NCI-H146 treated with DMSO at 0.1 percent for 48 hours (cell line): Measurements from ENCODE around the gene COLEC12.

Source experiments
- DNase-seq: peaks from one replicate; lab custom pipeline; 2025; ENCODE audit not compliant: unreplicated experiment; lab: John Stamatoyannopoulos, UW

The COLEC12 gene

DNA sequence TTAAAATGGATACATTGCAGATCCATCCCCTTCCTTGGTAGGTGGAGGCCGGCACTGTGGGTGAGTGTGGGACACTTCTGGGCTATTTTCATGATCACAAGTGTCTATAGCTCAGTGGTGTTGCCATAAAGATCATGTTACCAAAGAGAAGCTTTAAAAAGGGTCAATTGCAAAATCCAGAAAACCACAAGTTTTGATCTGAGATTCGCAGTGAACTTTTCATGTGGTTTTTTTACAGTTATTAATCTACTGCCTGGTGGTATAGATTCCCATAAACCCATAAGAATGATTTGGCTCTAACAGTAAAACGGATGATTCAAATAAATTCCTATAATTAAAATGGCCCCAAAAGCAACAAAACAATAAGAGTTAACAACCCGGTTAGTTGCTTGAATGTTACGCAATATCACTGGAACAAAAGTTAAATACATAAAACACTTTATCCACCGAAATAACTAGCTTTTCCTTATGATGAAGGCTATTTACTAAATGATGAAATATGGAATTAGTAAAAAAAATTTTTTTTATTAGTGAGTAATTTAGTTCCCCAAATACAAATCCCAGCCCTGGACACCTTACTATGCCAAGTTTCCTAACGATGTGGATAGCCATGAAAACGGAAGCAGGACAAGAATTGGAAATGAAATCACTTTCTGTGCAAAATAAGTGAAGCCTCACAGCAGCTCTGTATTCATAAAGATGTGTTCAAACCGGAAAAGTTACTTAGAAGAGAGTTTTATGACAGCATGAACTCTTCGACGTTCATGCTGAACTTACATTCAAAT is 137.0 kb downstream of the COLEC12 start:
- DNase-seq = no peak

DNA sequence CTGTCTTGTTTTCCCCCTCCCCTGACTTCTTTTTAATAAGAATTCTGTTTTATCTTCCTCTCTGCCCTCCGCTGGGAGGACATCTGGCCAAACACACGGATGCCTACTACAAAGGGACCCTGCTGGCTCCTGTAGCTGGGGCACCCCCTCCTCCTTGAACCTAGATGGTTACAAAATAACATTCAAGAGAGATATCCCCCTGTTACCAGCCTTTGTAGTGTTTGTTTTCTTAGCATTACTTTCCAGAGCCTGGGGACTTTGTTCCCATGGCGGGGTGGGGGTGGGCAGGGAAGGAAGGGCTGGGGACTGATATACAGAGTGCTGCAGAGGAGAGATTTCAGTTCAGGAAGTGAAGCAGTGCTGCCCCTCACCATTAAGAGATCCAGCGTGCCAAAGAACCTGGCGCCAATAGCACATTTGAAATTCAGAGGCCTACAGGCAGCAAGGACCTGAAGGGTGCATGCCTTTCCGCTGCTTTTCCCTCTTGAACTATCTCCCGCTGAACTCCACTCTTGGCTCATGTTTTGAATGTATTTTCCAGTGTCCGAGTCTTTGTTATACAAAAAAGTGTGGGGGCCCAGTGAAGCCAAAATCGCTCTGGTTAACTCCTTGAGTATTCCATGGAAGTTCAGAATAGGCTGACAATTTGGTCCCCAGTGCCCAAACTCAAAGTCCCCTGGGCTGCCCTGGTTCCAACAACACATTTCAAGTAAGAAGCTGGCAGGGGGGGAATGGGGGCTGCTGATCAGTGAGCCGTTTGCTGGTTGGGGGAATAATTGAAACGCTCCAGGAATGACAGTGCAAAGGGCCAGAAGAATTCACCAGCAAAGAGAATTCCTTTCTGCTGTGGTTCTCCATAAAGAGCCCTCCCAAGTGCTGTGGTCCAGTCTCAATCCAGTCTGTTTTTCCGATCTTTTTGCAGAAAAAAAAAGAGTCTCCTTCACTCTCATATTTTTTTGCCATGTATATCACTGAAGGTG is 137.9 kb downstream of the COLEC12 start:
- DNase-seq = peak; percentile 14

DNA sequence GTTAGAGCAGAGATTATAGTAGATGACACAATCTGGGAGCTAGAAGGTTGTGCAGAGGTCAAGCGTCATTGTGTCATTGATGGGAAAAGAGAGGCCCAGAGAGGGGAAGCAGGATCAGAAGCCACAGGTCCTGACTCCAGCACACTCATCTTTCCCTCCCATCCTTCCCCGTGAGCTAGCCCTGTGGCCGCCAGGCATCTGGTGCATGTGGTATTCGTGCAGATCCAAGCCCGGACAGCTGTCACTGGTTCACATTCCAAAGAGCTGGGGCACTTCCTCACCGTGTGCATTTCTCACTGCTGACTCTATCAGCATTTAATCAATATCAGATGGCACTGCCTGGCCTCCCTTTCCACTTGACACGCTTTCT is 138.6 kb downstream of the COLEC12 start:
- no peak for DNase-seq

DNA sequence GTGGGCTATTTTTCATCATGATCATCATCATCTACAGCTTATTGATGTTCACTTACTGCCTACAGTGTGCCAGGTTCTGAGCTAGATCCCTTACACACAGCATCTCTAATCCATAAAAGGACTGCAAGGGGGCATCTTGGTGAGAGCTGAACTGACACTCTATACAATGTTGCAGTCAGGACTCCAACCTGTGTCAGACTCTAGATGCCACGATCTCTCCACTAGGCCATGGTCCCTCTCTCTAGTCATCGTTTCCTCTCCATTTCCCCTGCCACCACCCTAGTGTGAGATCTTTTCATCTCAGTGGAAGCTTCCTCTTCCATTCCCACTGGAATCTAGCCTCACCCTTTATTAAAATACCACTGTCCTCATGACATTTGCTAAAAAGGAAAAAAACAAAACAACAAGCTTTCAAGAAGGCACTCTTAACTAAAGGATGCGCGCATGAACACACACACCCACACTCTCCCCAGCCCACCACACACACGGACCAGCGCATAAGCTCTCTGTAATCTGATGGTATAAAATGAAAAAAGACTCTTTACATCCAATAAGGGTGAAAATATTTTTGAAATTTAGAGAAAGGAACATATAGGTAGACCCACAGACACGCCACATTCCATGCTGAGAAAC is 139.3 kb downstream of the COLEC12 start:
- no peak for DNase-seq

DNA sequence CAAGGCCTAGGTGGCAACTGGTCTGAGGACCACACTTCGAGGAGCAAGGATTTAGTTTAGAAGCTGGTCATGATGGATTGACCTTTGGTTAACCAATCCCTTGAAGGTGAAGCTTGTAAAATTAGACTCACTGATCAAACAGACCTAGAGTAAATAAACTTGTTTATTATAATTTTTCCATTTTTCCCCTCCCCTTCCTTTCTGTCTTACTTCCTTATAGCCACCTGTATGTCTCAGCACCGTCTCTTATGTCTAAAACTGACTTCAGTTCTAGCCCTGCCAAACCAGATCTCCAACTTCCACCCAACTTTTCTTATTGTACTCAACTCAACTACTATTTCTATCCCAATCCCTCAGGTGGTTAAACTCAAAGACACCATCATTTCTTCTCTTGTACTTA is 139.8 kb downstream of the COLEC12 start:
- no peak for DNase-seq

DNA sequence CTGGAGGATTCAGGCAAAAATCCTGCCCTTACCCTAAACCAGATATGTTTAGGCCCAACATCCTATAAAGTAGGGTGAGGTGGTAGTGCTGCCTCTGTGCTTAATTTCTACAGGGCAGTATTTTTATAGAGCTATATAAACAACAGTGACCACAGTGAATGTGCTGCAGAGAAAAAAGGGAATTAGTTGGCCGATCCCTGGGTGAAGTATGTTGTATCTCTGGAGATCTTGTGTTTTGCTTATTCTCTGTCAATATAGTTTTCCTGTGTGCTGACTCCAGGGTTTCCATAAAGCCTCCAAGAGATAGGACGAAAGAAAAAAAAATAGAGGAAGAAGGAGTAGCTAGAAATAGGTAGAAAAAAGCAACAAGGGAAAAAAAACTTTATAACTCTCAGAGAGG is 143.7 kb downstream of the COLEC12 start:
- DNase-seq = no peak

DNA sequence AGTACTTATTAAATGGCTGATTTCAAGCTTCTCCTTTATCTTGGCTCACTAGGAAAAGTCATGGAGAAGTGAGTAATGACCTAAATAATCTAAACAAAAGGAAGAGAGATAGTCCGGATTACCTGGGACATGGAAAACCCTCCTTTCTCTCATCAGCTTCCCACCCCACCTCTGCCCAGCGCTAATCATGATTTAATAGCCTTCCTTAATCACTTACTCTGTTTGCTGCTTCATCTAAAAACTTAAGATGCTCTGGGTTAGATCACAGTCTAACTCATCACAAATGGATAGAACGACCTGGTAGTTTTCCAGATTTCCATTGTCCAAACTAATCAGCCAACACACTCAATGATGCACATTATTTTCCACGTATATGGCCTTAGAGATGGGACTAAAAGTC is 144.8 kb downstream of the COLEC12 start:
- DNase-seq = no peak

DNA sequence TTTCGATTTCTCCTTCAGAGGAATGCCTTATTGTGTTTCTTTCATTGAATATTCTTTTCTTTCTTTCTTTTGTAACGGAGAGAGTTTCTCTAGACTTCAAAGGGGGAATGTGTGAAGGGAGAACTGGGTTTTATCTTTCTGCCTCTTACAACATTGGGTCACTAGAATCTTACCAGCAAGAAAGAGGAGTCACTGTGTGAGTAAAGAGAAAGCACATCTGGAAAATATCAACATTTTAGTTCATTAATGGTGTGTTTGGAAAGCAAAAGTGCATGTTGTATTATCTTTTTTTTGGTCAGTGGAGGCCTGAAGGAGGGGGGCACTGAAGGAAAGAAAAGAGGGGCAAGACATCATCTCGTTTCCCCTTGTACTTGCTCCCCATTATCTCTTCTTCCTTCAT is 146.0 kb downstream of the COLEC12 start:
- DNase-seq = no peak

DNA sequence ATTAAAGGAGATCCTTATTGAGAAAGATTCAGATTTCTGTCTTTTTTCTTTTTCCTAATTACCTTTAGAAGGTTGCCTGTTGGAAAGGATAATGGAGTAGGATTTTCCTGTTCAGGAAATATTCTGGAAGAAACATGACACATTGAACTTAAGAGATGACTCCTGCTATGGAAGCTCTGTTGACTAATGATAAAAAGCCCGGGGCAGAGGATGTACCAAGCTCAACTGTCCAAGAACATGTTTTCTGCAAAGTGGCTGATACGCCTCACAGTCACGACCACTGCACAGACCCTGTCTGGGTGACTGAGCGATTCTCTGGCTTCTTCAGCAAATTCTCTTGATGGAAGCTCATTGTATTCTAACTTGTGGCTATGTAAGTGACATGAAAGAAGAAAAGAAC is 146.5 kb downstream of the COLEC12 start:
- DNase-seq = no peak

DNA sequence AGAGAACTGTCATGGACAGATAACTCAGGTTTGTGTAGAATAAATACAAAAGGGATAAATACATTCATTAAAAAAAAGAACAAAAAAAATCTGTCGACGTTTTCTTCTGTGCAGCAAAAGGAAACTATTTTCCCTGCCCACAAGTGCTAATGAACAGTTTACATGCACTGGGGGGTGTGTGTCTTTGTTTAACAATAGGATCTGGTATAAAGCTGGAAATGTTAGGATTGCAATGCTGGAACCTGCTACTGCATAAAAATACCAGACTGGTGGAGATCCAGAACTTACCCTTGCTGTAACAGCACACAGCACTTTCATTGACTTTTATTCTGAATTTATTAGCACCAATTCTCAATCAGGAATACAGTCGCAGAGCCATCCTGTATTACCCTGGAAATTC is 148.1 kb downstream of the COLEC12 start:
- DNase-seq = no peak

DNA sequence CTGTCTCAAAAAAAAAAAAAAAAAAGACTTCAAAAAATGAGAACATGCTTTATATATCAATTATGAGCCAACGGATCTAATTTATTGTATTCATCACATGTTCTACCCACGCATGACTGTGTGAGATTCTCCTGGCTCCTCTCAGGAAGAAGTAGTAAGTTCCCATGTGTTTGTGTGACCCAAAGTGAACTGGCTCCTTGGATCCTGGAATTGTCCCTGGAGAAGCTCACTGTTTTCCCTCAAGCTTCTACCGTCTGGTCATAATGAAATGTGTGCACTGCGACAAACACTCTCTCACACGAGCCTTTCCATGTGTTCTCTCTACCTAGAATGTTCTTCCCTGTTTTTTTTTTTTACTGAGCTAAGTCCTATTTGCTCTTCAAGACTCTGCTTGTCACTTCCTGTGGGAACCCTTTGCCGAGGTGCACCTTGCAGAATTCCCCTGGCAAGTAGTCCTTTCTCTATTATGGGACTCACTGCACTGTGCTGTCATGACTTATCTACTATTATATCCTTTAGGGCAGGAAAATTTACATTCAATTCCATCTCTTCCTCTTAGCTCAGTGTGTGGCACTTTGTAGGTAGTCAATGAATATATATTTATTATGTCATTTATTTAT is 149.4 kb downstream of the COLEC12 start:
- no peak for DNase-seq

DNA sequence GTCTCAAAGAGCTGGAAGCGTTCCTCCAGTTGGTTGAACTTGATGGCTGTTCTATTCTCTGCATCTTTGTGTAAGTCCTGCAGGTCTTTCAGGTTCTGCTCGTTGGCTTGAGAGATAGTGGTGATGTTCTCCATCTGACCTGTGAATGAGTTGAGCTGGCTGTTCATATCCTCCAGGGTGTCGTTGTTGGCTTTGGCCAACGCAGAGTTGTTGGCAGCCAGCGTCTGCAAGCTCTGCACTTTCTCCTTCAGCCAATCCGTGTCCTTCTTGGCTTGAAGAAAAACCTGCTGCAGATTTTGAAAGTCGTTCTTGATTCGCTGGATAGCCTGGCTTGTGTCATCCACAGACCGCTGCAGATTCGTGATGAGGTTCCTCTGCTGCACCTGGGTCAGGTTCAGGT is 153.9 kb downstream of the COLEC12 start:
- DNase-seq = no peak

DNA sequence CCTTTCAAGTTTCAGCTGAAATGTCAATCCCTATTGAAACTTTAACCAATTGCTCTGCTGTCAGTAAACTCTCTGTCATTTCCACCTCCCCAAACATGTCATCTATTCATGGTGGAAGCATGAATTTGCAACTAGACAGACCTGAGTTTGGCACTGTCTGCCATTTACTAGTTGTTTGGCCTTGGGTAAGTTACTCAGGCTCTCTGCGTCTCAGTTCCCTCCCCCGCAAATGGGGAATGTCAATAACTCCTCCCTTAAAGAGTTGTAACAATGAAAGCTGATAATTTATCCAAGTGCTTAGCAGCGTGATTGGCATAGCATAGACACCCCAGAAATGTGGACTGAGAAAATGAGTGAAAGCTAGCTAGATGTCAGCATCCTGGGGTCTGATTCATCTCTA is 159.4 kb downstream of the COLEC12 start:
- DNase-seq = no peak

DNA sequence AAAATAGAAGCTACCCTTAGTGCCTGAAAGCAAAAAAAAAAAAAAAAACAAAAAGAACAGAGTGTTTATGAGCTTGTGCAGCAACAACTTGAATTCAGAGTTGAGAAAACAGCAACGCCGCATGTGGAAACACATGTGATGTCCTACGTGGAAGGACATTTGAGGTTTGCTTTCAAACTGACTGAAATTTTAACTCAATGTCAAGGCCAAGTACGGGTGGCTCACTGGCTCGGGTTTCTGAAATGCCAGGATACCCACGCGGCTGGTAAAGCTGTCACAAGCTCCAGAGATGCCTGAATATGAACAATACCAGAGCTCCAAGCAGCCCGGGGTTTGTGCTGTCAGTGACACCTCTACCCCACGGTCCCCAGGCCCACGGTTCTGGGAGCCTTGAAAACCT is 160.5 kb downstream of the COLEC12 start:
- DNase-seq = no peak

DNA sequence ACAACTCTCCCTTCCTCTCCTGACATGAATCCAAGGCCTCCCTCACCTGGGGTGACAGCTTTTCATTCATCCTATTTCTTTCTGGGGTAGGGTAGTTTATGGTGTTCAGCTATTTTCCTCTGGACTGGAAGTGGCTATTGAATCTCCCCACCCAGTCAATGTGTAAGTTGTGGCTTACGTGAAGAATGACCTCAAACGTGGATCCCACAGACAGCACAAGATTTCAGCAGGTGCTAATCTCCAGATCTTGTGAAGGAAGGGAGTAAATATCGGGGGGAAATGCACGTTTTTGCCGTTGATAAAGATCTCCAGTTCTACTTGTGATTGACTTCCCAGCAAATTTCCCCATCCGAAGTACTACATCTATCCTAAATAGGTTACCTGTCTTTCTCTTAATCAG is 161.3 kb downstream of the COLEC12 start:
- no peak for DNase-seq

DNA sequence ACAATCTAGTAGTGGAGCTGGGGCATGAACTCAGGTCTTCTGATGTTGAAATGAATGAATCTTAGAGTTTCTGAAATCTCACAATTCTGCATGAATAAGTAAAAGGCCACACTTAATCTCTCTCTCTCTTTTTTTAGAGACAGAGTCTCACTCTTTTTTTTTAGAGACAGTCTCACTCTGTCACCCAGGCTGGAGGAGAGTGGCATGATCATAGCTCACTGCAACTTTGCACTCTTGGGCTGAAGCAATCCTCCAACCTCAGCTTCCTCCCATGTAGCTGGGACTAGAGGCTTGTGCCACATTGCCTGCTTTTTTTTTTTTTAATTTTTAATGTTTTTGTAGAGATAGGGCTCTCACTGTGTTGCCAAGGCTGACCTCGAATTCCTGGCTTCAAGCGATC is 163.8 kb downstream of the COLEC12 start:
- DNase-seq = no peak

DNA sequence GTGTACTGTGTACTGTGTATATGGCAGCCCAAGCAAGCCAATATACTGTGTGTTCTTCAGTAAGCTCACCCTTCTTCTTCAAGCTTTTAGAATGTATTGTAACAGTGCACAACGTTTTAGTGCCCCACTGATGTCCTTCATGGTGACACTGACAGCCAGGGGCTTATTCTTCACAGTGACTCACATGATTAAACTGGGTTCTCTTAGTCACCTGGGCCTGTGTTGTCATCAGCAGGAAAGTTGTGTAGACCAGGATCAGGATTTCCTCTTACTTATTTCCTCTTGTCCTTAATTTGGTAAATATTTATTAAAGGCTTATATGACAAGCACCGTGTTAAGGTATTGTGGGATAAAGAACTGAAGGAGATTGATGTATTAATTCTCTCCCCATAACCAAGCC is 164.8 kb downstream of the COLEC12 start:
- DNase-seq = no peak

DNA sequence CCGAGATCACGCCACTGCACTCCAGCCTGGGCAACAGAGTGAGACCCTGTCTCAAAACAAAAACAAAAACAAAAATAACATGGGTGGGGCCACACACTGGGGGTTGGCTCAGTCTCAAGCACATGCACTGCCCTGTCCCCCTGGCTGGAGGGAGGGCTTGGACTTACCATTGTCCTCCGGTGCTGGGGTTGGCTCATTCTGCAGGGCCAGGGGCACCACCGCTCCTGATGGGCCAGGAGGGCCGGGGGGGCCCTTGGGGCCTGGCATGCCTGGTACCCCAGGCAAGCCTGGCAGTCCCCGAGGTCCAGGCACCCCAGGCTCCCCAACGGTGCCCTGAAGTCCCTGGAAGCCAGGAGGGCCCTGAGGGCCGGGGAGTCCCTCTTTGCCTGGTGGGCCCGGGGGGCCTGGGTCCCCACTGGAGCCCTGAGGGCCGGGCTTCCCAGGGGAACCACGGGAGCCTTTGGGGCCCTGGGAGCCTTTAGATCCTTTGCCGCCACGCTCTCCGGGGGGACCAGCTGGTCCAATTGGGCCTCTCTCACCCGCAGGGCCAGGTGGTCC is 165.8 kb downstream of the COLEC12 start:
- DNase-seq = no peak

DNA sequence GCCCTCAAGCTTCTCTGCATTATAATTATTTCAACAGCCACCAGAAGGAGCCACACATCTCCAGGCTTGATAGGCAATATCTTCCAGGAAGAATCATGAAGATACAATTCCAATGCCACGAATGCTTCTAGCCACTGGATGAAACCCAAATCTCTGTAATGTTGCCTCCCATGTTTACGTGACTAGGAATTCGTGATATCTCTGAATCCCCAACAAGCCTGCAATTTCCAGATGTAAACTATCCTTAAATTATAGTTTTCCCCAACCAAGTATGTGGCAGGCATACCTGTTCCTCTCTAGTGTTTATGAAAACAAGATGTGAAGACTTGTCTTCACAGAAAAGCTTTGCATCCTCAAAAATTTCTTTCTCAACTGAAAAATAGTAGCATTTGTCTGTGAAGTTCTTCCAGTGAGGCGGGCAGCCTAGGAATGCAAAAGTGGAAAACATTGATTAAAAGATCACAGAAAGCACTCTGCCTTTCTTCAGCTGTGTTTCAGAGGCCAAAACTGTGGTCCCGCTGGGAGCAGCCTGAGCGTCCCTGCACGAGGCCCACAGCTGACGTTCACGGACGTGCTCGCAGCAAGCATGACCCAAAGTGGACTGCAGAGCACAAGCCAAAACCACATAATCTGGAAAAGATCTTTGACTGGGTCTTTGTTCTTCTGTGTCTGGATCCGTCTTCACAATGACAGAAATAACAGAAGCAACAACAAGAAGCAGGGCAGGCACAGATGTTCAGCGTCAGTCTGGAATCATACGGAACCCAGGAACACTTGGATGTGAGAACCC is 167.6 kb downstream of the COLEC12 start:
- no peak for DNase-seq

DNA sequence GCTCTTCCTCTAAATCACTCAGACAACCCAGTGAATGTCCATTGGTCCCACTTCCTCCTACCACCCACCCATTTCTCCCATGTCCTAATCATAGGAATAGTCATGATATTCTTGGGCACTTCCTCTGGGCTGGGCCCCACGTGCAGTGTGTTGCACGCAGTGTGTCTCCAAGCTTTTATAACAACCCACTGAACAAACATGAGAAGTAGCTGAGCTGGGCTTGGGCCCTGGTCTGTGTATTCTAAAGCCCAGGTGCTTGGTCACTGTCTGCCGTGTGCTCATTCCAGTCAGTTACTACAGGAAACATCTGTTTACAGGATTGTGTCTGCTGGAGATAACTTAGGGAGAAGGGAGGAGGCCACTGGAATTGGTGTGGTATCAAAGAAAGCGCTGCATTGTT is 168.5 kb downstream of the COLEC12 start:
- no peak for DNase-seq
